Central memory CD8-positive, alpha-beta T cell (primary cell): ENCODE data around the gene PDGFA.

Experiments used
- ATAC-seq: fragments of 150-1000 bp; cut with Tn5 transposase; replicated peaks from 2 replicates; pipeline ENCODE4 v1.10.0; 2022; ENCODE audit warnings: mild to moderate bottlenecking, moderate FRiP score, moderate number of reproducible peaks; ENCODE audit not compliant: poor library complexity, severe bottlenecking; ENCODE audit errors: extremely low read depth
- DNase-seq, 2 donors: peaks; one replicate each; pipeline ENCODE4 v3.0.0; 2021; ENCODE audit warnings: low spot score in 2 of 2
- H3K27ac Mint-ChIP-seq: one replicate; pipeline ENCODE4 v1.8.0; 2022; ENCODE audit warnings: low read depth, mild to moderate bottlenecking, moderate library complexity, mixed read lengths
- H3K27me3 Mint-ChIP-seq: one replicate; pipeline ENCODE4 v1.8.0; 2022; ENCODE audit warnings: mixed read lengths
- H3K36me3 Mint-ChIP-seq: one replicate; pipeline ENCODE4 v1.8.0; 2022; ENCODE audit warnings: mild to moderate bottlenecking, moderate library complexity, mixed read lengths; ENCODE audit not compliant: insufficient read depth
- H3K4me1 Mint-ChIP-seq: one replicate; pipeline ENCODE4 v1.8.0; 2022; ENCODE audit warnings: mixed read lengths
- H3K4me3 Mint-ChIP-seq: one replicate; pipeline ENCODE4 v1.8.0; 2022; ENCODE audit warnings: mild to moderate bottlenecking, moderate library complexity, mixed read lengths
- H3K9me3 Mint-ChIP-seq: one replicate; pipeline ENCODE4 v1.8.0; 2022; ENCODE audit warnings: mixed read lengths

The PDGFA gene

DNA sequence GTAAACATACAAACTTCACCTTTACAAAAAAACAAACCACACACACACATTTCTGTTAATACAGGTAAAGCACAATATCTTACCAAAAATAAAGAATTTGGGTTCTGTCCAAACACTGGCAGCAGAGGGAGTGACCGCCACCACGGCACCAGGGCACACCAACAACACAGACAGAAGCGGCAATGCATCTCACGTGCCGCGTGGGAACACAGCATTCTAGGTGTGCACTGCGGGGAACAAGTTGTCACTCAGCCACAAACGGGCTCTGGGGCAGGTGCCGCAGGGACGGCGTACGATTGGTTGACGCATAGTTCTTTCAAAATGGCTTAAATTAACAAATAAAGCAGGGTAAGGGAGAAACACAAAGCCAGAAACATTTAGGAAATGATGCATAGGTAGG is 22.3 kb downstream of the PDGFA start:
- Mint-ChIP-seq H3K27ac (no peak overlapping the region), H3K4me3 (no peak overlapping the region), H3K36me3 (no peaks in the 10 kb centered on the region), H3K9me3 (no peaks in the 10 kb centered on the region), H3K4me1 (peaks cover 6% of the 10 kb centered on the region), H3K27me3 (no peaks in the 10 kb centered on the region)
- DNase-seq (no peak), ATAC-seq (no peak)

DNA sequence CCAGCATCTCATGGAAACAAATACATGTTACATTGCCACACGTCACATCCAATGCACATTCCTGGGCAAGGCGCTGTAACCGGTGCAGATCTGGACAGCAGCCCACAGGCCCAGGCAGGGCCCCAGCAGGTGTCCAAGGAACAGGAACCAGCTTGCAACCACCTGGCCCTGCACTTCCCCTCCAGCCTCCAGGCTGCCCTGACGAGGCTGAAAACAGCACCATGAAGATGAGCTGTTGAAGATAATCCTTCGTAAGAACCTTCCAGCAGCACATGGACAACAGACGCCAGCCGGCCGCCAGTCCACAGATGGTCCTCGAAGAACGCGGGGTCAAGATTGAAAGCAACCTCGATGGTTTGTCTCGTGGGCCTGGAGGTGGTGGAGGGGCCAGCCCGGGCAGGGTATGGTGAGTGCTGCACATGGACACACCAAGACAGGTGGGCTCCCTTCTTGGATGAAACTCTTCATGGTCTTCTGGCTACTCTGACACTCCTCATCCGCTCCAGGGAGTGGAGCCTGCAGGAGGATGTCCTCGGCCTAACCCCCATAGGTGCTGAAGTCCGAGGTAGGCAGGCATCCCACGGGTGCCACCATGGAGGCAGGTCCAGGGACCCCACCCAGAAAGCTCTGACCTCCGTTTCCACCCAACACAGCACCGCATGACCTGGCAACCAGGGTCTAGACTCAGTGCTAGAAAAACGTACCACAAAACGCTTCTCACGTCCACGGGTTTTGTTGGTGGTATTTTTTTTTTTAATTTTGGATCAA is 22.9 kb downstream of the PDGFA start:
- Mint-ChIP-seq H3K4me3 (no peak overlapping the region), H3K4me1 (peaks cover 6% of the 10 kb centered on the region), H3K27me3 (no peaks in the 10 kb centered on the region), H3K9me3 (no peaks in the 10 kb centered on the region), H3K36me3 (no peaks in the 10 kb centered on the region), H3K27ac (no peak overlapping the region)
- no peak for ATAC-seq
- no peak for DNase-seq

DNA sequence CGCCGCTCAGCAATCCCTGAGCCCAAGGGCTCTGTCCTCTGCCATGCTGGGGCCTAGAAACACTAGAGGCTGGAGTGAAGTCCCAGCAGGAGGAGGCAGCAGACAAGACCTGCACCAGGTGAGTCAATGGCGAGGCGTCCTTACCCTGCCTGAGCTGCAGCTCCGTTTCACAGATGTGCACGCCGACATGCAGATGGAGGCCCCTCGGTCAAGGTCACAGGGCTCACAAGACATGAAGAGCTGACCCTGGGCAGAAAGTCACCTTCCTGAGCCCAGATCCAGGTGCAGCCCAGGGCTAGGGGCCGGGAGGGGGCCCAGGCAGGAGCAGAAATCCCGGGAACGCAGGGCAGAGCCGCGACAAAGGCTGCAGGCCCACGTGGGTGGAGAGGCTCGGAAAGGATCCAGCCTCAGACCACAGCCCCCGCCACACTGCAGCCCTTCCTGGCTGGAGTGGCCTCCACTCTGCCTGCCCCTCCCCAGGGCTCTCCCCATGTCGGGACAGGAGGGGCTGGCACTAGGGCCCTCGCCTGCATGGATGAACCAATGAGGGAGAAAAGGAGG is 23.8 kb downstream of the PDGFA start:
- no peaks in the 10 kb centered on the region for H3K9me3 Mint-ChIP-seq
- no peaks in the 10 kb centered on the region for H3K27me3 Mint-ChIP-seq
- DNase-seq (no peak), ATAC-seq (no peak)
- H3K36me3 Mint-ChIP-seq, result no peaks in the 10 kb centered on the region
- H3K4me3 Mint-ChIP-seq, result no peak overlapping the region
- H3K4me1 Mint-ChIP-seq, result peaks cover 6% of the 10 kb centered on the region
- no peak overlapping the region for H3K27ac Mint-ChIP-seq

GRCh38 chr7:495326-495725 is 24.3 kb downstream of the PDGFA start:
- H3K36me3 Mint-ChIP-seq, result no peaks in the 10 kb centered on the region
- peaks cover 6% of the 10 kb centered on the region for H3K4me1 Mint-ChIP-seq
- H3K27me3 Mint-ChIP-seq, result no peaks in the 10 kb centered on the region
- no peak overlapping the region for H3K4me3 Mint-ChIP-seq
- DNase-seq (no peak), ATAC-seq (no peak)
- no peaks in the 10 kb centered on the region for H3K9me3 Mint-ChIP-seq
- H3K27ac Mint-ChIP-seq, result no peak overlapping the region

DNA sequence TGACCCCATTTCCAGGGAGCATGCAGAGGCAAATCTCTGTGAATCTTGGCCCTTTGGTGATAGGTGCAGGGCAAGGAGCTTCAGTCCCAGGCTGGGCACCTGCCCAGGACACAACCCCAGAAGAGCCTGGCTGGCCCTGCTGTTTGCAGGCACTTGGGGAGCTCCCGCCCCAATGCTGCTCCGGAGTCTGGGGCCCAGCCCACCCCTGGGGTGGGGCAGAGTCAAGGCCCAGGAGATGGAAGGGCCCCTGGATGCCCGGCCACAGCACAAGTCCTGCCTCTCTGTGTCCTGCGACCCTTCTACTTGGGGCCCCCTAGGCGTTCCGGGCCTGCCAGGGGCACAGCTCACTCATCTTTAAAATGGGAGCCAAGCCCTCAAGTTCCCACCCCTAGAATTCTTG is 24.7 kb downstream of the PDGFA start:
- Mint-ChIP-seq H3K4me3 (no peak overlapping the region), H3K4me1 (peaks cover 6% of the 10 kb centered on the region), H3K9me3 (no peaks in the 10 kb centered on the region), H3K27me3 (no peaks in the 10 kb centered on the region), H3K36me3 (no peaks in the 10 kb centered on the region), H3K27ac (no peak overlapping the region)
- no peak for ATAC-seq
- DNase-seq, result no peak

DNA sequence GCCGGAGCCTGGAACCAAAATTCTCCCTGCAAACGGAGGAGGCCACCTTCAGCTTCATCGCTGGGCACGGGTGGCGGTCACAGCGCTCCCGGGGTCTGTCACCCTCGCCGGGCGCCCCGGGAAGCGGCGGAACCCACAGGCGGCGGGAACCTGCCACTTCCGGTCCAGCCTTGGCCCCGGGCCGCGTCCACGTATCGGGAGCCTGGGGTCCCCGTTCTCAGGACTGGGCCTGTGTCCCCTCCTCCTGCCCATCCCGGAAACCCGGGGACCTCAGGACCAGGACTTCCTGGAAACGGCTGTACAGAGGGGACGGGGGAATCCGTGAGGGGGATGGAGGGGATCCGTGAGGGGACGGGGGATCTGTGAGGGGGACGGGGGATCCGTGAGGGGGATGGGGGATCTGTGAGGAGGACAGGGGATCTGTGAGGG is 25.4 kb downstream of the PDGFA start:
- Mint-ChIP-seq H3K4me1 (peaks cover 6% of the 10 kb centered on the region), H3K27ac (no peak overlapping the region), H3K36me3 (no peaks in the 10 kb centered on the region), H3K9me3 (no peaks in the 10 kb centered on the region), H3K27me3 (no peaks in the 10 kb centered on the region), H3K4me3 (no peak overlapping the region)
- no peak for ATAC-seq
- no peak for DNase-seq

GRCh38 chr7:493661-494251 is 25.9 kb downstream of the PDGFA start:
- Mint-ChIP-seq H3K4me3 (no peak overlapping the region), H3K9me3 (no peaks in the 10 kb centered on the region), H3K27ac (no peak overlapping the region), H3K36me3 (no peaks in the 10 kb centered on the region), H3K27me3 (peaks cover 2% of the 10 kb centered on the region), H3K4me1 (peaks cover 6% of the 10 kb centered on the region)
- DNase-seq (no peak), ATAC-seq (no peak)

DNA sequence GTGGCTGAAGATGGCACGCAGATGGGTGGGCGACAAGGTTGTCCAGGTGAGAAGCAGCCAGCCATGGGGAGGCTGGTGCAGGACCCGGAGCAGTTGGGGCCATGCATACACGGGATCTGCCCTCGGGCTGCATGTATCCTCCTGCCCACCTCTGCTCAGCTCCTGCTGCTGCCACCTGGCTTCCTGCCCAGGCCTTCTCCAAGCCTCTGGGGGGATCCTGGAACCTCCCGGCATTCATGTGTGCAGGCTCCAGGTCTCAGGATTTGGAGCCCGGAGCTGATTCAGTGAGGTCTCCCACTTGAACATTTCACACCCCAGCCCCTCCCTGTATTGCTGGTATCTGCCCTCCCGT is 27.0 kb downstream of the PDGFA start:
- H3K9me3 Mint-ChIP-seq, result no peaks in the 10 kb centered on the region
- no peak overlapping the region for H3K4me3 Mint-ChIP-seq
- no peaks in the 10 kb centered on the region for H3K36me3 Mint-ChIP-seq
- DNase-seq (no peak), ATAC-seq (no peak)
- peaks cover 12% of the 10 kb centered on the region for H3K27me3 Mint-ChIP-seq
- H3K4me1 Mint-ChIP-seq, result no peaks in the 10 kb centered on the region
- no peak overlapping the region for H3K27ac Mint-ChIP-seq

GRCh38 chr7:491958-492713 is 27.5 kb downstream of the PDGFA start:
- Mint-ChIP-seq H3K9me3 (no peaks in the 10 kb centered on the region), H3K4me1 (no peaks in the 10 kb centered on the region), H3K36me3 (no peaks in the 10 kb centered on the region), H3K4me3 (no peak overlapping the region), H3K27ac (no peak overlapping the region), H3K27me3 (peaks cover 12% of the 10 kb centered on the region)
- ATAC-seq, result no peak
- DNase-seq, result no peak

GRCh38 chr7:491292-491957 is 28.2 kb downstream of the PDGFA start:
- ATAC-seq (no peak), DNase-seq (no peak)
- H3K27ac Mint-ChIP-seq, result no peak overlapping the region
- no peaks in the 10 kb centered on the region for H3K4me1 Mint-ChIP-seq
- no peaks in the 10 kb centered on the region for H3K9me3 Mint-ChIP-seq
- H3K36me3 Mint-ChIP-seq, result no peaks in the 10 kb centered on the region
- H3K4me3 Mint-ChIP-seq, result no peak overlapping the region
- peaks cover 15% of the 10 kb centered on the region for H3K27me3 Mint-ChIP-seq

DNA sequence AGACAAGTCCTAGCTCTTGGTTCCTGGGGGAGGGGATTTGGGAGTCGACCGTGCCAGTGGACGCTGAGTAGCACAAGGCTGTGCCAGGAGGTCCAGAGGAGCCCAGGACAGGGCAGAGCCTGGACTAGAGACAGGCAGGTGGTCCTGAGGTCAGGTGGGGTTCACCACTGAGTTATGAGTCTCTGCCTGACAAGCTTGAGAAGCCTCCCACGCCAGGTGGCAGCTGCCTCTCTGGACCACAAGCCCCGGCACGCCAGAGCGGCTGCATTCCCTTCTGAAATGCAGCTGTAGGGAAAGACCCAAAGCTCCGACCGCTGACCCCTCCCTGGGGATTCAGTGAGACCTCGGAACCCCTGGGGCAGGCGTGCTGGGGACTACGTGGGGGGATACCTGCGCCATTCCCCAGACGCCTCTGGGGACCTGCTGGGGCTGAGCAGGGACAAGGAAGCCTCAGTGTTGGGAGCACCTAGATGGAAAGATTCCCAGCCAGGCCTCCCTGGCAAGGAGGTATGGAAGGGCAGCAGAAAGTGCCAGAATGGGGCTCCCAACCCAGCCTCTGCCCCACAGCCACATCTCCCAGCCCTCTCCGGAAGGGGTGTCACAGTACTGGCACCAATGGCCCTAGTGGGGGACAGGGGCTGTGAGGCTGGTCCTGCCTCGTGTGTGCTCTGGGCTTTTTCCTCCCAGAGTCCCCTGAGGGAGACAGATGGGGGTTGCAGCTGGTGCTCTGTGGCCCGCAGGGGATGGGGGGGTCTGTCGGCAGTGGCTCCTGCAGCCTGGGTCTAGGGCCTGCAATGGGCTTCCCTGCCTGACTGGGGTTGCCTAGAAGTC is 29.0 kb downstream of the PDGFA start:
- no peaks in the 10 kb centered on the region for H3K36me3 Mint-ChIP-seq
- DNase-seq (no peak), ATAC-seq (no peak)
- H3K9me3 Mint-ChIP-seq, result no peaks in the 10 kb centered on the region
- peaks cover 19% of the 10 kb centered on the region for H3K27me3 Mint-ChIP-seq
- H3K4me1 Mint-ChIP-seq, result no peaks in the 10 kb centered on the region
- H3K4me3 Mint-ChIP-seq, result no peak overlapping the region
- H3K27ac Mint-ChIP-seq, result no peak overlapping the region

DNA sequence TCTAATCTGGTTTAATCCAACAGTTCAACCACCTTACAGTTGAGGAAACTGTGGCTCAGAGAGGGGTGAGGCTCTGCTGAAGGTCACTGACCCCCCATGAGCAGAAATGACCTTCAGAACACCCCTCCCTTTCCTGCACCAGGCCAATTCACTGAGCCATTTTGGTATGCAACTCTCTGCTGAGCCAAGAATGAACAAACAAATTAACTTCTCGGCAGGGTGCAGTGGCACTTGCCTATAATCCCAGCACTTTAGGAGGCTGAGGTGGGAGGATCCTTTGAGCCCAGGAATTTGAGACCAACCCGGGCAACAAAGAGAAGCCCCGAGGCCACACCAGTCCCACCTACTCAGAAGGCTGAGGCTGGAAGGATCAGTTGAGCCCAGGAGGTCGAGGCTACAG is 29.8 kb downstream of the PDGFA start:
- H3K27me3 Mint-ChIP-seq, result peaks cover 19% of the 10 kb centered on the region
- no peaks in the 10 kb centered on the region for H3K4me1 Mint-ChIP-seq
- no peak overlapping the region for H3K4me3 Mint-ChIP-seq
- no peaks in the 10 kb centered on the region for H3K9me3 Mint-ChIP-seq
- DNase-seq (no peak), ATAC-seq (no peak)
- H3K27ac Mint-ChIP-seq, result no peak overlapping the region
- no peaks in the 10 kb centered on the region for H3K36me3 Mint-ChIP-seq
